Left cardiac atrium (tissue), 4 donors: ENCODE results near the gene ZNF385B. TPM values are rescaled to one million over a fixed set of nuclear protein-coding genes. Genes with fewer than 3 reads are reported as not detected.

Experiments used
- ATAC-seq, 2 donors: fragments of 200-7000 bp; cut with Tn5 transposase; one replicate each; pipeline ENCODE4 v1.9.1; 2020; ENCODE audit warnings: mild to moderate bottlenecking in 2 of 2, moderate library complexity in 2 of 2
- DNase-seq: peaks from one replicate; pipeline ENCODE4 v3.0.0-alpha.2; 2020
- intact Hi-C, 2 donors: fragments of 100-400 bp; cut with DNase I; formaldehyde crosslinking; loops; one replicate each; pipeline versions ENCODE4 v1.14.1 to v1.15.1; 2022 to 2023
- total RNA-seq, 2 donors: library from RNA; stranded (reverse); fragmentation: NEBNext Ultra II Directional; extraction: Animal tissue kit (Norgen Biotek cat#: 25700); gene quantifications; one replicate each; pipeline ENCODE4 v1.2.1, GENCODE V29; 2021
- donor health status: DM: no; HTN: yes; CAD: no.
- donor health status: DM: no; HTN: yes; CAD: no; lungs with severe emphysema.
- donor health status: DM: yes; HTN: yes; CAD: no.
- donor health status: Dilated cardiomyopathy.

The ZNF385B gene
- total RNA-seq, 2 donors from 2014 or later: 14.3 to 36.7 TPM

DNA sequence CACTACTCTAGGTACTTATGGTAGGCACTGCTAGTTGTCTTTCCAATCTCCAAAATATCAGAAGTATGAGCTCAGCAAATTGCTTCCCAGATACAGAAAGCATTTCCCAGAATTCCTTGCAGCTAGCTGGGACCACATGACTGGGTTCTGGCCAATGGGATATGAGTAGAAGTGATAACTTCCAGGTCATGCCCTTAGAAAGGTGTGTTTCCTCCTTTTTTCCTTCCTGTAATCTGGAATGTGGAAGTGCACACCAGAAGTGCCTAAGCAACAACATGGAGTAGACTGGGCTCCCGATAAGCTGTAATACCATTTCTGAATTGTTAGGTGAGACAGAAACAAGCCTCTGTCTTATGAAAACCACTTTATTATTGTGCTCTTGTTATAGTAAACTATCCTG is 279.8 kb downstream of the ZNF385B start:
- ATAC-seq: no peak
- intact Hi-C loops: no loop called here
- DNase-seq: no peak

DNA sequence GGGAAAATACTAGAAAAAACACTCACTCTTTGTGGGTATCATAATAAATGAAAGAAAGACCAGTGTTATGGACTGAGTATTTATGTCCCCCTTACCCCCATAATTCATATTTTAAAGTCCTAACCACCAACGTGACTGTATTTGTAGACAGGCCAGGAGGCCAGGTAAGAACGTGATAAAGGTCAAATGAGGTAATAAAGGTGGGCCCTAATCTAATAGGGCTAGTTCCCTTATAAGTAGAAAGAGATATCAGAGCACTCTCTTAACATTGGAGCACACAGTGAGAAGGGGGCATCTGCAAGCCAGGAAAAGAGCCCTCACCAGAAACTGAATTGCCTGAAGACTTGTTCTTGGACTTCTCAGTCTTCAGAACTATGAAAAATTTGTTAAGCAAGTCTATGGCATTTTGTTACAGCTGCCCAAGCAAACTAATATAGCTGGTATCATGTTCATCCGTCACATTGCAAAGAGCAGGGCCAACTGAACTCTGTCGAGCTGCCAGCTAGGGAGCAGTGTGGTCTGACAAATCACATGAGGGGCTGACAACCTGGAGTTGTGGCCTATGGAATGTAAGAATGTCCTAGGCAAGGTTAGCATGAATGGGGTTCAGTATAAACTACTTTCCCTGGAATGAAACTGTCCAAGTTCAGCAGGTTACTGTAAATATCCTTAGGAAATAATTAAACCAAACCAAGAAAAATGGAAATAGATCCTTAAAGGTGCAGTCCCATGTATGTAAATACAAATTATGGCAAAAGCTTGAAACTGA is 280.9 kb downstream of the ZNF385B start:
- intact Hi-C loops: no loop called here

DNA sequence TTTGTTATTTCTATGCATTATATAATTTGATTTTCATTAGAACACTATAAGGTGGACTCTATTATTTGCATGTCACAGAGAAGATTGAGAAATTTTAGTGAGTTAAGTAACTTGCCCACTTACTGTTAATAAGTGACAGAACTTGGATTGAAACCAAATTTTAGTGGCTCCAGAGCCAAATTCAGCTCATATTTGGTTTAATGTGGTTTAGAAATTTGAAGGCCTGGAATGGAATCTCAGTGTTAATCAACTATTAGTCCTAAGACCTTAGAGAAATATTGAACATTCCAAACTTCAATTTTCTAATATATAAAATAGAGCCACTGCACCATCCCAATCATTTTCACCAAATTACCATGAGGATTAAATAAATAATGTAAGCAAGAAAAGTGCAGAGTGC is 281.6 kb downstream of the ZNF385B start:
- intact Hi-C loops: no loop called here
- ATAC-seq: no peak
- DNase-seq: no peak

More for the DNA sequence above, 280.9 kb downstream of the ZNF385B start:
- peak; percentile 41 for DNase-seq
- peak; percentile 82 to 83 for ATAC-seq

DNA sequence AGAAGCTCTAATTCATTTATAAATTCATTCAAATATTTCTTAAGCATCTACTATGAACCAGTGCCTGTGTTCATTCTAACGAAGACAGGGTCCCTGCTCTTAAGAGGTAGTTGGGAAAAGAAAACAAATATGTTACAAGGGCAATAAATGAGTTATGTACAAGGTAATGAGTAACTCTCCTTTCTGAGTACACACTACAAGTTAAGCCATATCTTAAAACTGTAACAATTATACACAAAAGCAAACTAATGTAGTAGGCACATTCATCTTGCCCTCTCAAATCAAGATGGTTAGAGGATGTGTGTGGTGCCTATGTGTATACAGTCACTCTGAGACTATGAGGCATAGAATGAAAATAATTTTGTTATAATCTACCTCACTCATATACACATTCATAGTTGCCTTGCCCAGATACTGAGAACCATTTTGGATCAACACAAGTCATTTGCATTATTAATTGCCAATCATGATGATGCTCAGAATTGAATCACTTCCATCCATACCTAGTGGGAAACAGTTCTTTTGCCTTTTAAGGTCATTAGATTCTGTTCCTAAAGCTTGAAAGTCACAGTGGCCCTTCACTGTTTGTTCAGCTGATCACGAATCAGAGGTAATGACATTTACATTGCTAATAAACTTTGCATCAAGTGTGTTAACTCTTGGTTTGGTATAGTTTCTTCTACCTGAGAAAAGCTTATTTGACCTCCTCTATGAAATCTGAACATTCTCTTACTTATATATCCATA is 283.1 kb downstream of the ZNF385B start:
- intact Hi-C loops: no loop called here
- ATAC-seq (no peak), DNase-seq (no peak)

DNA sequence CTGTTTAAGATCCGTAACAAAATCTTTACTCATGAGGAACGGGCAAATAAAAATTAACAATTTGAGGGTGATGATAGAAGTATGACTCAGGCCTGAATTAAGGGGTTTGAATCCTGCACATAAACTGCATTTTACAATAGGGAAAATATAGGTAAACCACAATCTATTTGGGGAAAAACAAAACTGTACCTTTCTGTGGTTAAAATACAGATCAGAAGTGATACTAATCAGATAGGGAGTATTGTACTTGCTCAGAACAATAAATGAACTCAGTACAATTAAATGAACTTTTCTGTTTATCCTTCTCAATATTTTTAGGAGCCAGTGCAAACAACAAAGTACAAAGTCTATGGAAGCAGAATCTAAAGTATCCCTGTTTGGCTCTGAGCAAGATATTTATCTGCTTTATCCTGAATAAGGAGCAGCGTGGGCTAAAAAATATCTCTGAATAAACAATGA is 287.3 kb downstream of the ZNF385B start:
- intact Hi-C loops: no loop called here
- ATAC-seq (no peak), DNase-seq (no peak)

DNA sequence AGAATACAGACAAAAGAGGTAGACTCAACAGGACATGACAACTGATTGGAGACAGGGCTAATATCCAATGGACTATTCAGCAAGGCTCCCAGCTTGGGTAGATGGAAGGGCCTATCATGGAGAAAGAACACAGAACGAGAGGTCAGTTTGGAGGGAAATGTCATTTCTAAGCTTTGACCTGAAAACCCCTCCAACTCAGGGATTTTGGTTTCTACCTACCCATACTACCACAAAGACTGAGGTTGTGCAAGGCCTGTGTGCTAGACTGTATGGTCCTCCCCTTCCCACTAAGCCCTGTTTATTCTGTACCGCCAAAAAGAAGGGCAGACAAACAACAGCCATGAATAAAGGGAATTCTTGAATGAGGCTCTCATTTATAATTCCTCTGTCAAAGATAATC is 288.9 kb downstream of the ZNF385B start:
- DNase-seq: no peak
- no peak for ATAC-seq
- intact Hi-C loops: no loop called here

DNA sequence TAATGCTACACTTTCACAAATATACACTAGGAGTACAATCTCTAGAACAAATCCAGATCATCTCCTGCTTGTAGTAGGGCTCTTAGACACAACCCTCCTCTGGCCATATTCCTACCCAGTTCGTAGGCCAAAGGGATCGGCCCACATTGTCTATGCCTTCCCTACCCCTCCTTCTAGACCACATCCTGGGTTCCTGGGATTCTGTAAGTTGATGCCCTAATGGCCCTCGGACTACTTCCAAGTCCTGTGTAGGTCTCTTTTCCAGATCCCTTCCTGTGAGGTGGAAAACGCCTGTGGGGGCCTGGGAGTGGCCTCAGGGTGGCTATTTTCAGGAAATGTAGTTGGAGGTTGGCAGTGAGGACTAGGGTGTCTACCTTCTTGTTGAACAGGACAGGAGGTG is 289.7 kb downstream of the ZNF385B start:
- ATAC-seq: no peak

DNA sequence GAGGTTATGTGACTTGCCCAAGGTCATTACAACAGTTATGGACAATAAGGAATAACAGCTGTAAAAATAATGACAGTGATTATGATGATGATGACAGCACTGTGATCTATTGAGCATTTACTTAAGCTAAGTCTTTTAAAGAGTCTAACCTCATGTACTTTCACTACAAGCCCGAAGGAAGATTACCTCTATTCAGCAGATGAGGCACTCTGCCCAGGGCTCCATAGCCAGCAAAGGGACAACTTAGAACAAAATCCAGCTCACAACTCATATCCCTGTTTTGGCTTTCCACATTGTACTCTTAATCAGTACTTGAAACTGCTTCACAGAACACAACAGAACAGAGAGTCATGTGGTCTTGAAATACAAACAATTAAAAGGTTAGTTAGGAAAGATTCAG is 290.2 kb downstream of the ZNF385B start:
- intact Hi-C loops: no loop called here
- no peak for DNase-seq

More for the DNA sequence above, 289.7 kb downstream of the ZNF385B start:
- intact Hi-C loops: no loop called here
- DNase-seq: no peak

DNA sequence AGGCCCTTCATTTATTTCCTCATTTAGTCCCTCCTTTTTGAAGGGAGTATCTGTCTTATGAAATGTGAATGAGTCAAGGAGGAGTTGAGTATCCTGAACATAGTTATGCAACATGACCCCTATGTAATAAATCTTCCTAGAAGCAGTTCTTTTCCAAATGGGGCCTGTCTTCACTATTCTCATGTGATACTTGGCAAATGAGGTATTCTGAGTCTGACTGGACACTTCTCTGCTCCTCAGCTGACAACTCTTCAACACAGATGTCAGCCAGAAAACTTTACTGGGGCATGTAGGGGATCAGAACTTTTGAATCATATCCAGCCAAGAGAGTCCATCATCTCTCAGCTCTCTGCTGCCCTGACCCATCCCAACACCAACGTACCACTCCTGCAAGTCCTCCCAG is 291.6 kb downstream of the ZNF385B start:
- ATAC-seq (peak; percentile 62 to 93), DNase-seq (no peak)
- intact Hi-C loops: loop anchor here in 1 of 2 donors (10.0 kb wide), 1 partner anchor 175 kb away; no protein-coding TSS in a partner anchor

More for the DNA sequence above, 290.2 kb downstream of the ZNF385B start:
- ATAC-seq: peak in 1 of 2 donors; percentile 21

DNA sequence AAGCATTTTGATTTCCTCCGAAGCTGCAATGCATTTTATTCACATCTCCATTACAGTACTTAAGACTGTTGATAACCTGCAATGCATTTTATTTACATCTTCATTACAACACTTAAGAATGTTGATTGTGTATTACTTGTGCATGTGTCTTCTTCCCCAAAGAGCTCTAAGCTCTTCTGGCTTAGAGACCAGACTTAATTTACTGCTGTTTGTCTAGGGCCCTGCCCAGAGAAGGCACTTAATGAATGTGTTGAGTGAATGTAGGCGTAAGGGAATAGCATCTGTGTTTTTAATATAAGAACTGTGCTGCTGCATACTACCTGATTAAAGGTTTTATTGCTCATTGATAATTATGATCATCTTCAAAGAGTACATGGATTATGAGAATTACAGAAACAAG is 295.6 kb downstream of the ZNF385B start:
- no peak for ATAC-seq
- intact Hi-C loops: loop anchor here in 1 of 2 donors (10.0 kb wide), 1 partner anchor 179 kb away; no protein-coding TSS in a partner anchor
- DNase-seq: no peak

DNA sequence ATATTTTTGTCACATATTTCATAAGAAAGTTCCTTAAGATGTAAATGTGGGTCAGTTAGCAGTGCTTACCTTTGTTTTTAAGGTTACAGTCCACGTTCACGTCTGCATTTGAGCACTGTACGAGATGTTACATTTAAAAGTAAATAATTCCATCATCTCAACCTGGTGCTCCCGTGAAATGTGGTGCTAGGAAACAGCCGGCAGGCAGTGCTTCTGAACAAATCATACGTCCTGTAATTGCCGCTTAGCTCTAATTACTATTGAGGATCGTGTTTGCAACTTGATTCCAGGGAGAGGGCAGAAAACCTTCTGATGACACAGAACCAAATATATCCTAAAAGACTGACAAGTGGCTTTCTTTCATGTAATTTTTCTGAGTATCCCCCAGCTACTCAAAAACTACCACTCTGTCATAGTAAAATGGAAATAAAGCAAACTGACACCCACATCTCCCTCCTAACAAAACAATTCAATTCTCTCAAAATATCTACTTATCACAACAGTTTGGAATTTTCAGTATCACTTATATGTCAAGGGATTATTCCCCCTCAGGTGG is 299.0 kb downstream of the ZNF385B start:
- intact Hi-C loops: loop anchor here in 1 of 2 donors (10.0 kb wide), 1 partner anchor 182 kb away; no protein-coding TSS in a partner anchor
- DNase-seq (no peak), ATAC-seq (peak; percentile 60 to 61)

DNA sequence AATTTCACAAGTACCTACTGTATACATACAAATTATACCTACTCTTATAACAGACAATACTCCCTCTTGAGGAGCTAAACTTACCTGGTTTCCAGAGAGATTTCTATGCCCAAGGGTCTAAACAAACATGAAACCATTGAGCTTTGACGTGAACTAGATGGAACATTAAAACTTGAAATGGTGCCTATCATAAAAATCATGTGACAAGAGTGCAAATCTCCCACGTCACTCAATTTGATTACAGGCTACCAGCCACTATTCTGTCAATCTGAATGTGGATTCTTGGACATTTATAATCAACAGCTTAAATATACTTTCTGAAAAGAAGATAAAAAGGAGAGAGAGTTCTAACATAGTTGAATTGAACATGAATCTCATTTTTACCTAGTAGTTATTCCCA is 299.7 kb downstream of the ZNF385B start:
- no peak for DNase-seq
- peak in 1 of 2 donors; percentile 24 for ATAC-seq
- intact Hi-C loops: loop anchor here in 1 of 2 donors (10.0 kb wide), 1 partner anchor 183 kb away; no protein-coding TSS in a partner anchor

DNA sequence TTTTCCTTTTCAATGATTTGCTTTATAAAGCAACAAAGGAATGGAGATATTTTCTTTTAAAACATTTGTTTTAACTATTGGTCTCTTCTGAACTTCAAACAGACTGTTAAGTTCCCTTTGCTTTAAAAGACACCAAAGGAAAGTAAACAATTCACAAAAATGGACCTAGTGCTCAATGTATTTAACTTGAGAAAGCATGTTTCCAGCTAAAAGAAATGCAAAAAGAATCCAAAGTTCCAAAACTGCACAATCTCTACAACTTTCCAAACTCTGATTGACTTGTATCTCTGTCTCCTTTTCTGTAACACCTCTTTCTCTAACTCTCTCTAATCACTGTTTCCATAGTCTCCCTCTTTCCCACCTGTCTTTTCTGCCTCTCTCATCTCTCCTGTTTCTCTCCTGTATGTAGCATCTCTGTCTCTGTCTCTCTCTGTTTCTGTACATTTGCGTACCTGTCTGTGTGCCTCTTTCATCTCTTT is 301.1 kb downstream of the ZNF385B start:
- no peak for DNase-seq
- ATAC-seq: no peak

DNA sequence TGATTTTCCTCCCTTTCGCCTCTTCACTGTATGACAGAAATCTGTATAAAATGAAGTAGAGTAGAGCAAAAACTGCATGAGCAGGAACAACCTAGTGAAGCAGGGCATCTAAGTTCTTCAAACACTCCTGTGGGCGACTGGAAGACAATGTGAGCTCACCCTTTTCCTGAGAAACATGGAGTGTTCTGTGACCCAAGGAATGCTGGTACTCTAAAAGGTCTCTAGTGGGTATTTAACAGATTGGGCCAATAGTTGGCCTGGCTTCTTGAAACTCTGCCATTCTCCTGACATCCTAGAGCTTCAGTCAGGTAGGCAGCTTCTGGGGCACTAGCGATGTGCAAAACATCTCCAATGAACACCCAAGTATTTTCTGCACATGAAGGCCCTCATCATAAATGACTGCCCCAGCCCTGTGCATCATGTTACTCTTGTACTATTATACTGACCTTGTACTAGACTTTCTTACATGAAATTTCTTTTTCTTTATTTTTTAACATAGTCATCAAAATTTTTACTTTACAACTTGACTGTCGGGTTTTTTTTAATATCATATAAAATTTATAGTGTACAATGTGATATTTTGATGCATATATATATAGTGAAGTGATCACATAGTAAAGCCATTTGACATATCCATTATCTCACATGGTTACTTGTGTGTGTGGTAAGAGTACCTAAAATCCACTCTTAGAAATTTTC is 302.2 kb downstream of the ZNF385B start:
- intact Hi-C loops: no loop called here
- no peak for ATAC-seq
- DNase-seq: no peak

More for the DNA sequence above, 301.1 kb downstream of the ZNF385B start:
- intact Hi-C loops: loop anchor here in 1 of 2 donors (10.0 kb wide), 1 partner anchor 185 kb away; no protein-coding TSS in a partner anchor

DNA sequence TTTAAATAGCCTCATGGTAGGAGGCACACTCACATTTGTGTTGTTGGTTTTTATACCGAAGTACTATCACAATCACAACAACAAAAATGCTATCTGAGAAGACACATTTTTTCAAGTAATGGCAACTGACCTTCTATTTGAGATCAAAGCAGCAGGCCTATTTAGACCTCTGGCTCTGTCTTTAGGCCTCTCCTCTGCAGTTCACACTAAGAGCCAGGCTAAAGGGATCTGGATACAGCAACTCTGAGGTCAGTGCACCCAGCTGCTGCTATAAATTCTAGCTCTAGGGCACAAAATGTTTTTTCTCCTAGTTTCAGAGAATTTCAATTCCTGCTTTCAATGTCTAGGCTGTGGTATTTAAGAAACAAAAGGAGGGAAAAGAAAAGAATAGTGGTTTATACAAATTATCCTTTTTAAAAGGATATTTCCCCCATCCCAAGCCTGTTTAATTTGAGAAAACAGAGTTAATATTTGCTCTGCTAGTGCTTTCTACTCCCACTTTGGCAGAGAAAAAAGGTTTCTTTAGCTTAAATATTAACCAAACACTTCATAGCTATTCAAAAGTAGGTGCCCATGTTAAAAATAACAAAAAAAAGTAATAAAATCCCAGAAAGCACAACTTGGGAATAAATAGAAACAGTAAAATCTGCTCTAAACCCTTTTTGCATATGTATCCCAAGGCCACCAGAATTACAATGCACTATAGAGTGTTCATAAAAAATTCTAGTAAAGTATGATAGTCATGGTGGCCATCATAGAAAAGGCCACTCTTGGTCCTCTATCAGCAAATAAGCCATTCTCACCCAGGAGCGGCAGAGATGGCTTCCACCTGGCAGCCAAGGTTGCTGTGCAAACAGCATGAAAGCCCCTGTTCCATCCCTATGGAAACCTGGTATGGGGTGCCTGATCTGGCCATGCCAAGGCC is 303.1 kb downstream of the ZNF385B start:
- intact Hi-C loops: no loop called here
- DNase-seq: no peak
- ATAC-seq: peak in 1 of 2 donors; percentile 51

DNA sequence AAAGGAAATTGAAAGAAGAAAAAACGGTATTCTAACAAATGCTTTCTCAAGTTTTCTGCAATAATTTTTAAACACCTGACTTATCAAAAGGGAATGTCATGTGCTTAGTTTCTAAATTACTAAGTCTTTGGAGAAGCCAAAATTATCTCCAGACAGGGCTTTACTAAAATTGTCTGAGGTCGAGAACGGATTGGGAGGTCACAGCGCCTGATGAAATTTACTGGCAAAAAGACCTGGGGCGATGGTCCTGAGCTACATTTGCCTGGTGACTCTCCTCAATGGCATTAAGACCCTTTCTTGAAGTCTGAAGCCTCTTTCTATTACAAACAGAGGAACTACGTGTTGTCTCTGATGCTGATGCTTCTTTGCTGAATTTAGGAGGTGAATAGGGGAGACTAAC is 305.0 kb downstream of the ZNF385B start:
- intact Hi-C loops: no loop called here
- ATAC-seq (no peak), DNase-seq (no peak)

DNA sequence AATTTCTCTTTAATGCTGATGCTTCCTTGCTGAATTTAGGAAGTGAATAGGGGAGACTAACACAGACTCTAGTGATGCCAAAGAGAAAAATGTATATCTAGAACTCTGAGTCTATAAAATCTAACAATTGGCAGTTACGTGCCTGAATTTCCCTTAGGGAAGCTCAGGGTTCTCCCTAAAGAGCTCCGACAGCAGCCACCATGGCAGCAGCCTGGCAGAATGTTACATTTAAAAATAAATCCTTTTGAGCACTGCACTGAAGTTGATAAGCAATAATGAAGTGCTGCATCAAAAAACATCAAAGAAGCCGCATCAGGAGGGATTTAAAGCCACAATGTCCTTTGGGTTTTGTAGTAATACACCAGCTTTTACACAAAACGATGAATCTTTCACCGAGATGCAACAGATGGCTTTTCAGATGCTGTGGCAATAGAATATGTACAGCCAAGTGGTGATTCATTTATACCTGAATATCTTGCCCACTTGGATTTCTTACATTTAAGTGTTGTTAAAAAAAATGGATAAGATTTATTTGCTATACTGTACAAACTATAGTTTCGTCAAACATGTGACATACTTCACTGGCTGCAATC is 305.6 kb downstream of the ZNF385B start:
- ATAC-seq (no peak), DNase-seq (no peak)
- intact Hi-C loops: no loop called here
